Left ventricle myocardium inferior (tissue), 1 donor: ENCODE measurements around the gene RTP4. TPM values are rescaled to one million over a fixed set of nuclear protein-coding genes. Genes with fewer than 3 reads are reported as not detected.

Source experiments
- DNase-seq: peaks from one replicate; pipeline ENCODE4 v3.0.0-alpha.2; 2020
- H3K27ac ChIP-seq: fragments of 200-600 bp; replicated peaks from 2 replicates; pipeline ENCODE4 v1.8.0; 2021
- H3K27me3 ChIP-seq: fragments of 200-600 bp; 2 replicates; pipeline ENCODE4 v1.8.0; 2021; ENCODE audit warnings: low read depth
- H3K36me3 ChIP-seq: fragments of 200-600 bp; 2 replicates; pipeline ENCODE4 v1.8.0; 2021
- H3K4me1 ChIP-seq: fragments of 200-600 bp; 2 replicates; pipeline ENCODE4 v1.8.0; 2021
- H3K4me3 ChIP-seq: fragments of 200-600 bp; 2 replicates; pipeline ENCODE4 v1.8.0; 2021; ENCODE audit warnings: mild to moderate bottlenecking, moderate library complexity
- H3K9me3 ChIP-seq: fragments of 200-600 bp; replicated peaks from 2 replicates; pipeline ENCODE4 v1.8.0; 2021
- CTCF ChIP-seq: fragments of 200-600 bp; IDR thresholded peaks from 2 replicates; pipeline ENCODE4 v1.8.0; 2021; ENCODE audit warnings: antibody characterized with exemption, mild to moderate bottlenecking, borderline replicate concordance
- intact Hi-C: fragments of 100-400 bp; cut with micrococcal nuclease; formaldehyde crosslinking; loops from one replicate; pipeline ENCODE4 v1.11.0; 2022
- total RNA-seq: library from RNA; stranded (reverse); fragmentation: NEBNext Ultra II Directional; extraction: Animal tissue kit (Norgen Biotek cat#: 25700); gene quantifications from one replicate; pipeline ENCODE4 v1.2.1, GENCODE V29; 2021
- donor health status: DM: no; HTN: yes; CAD: no; lungs with severe emphysema.

The RTP4 gene
- total RNA-seq, 1 donor from 2014 or later = 0.93 TPM

- no peak overlapping the region for H3K27ac ChIP-seq
- intact Hi-C loops = no loop called here
- no peak for DNase-seq
- H3K4me3 ChIP-seq = peak overlapping the region; percentile 67
- H3K4me1 ChIP-seq = peaks cover 23% of the 10 kb centered on the region
- no peaks in the 10 kb centered on the region for H3K27me3 ChIP-seq
- H3K9me3 ChIP-seq = no peaks in the 10 kb centered on the region
- TF ChIP-seq CTCF = no peak
- peaks cover 17% of the 10 kb centered on the region for H3K36me3 ChIP-seq
Measured at GRCh38 chr3:187370051-187370450, 1.9 kb downstream of the RTP4 start.

- no peak for DNase-seq
- no peaks in the 10 kb centered on the region for H3K4me1 ChIP-seq
- H3K36me3 ChIP-seq = peaks cover 17% of the 10 kb centered on the region
- intact Hi-C loops = no loop called here
- no peaks in the 10 kb centered on the region for H3K27me3 ChIP-seq
- no peak for TF ChIP-seq CTCF
- no peaks in the 10 kb centered on the region for H3K9me3 ChIP-seq
- H3K4me3 ChIP-seq = no peak overlapping the region
- no peak overlapping the region for H3K27ac ChIP-seq
Measured at GRCh38 chr3:187375581-187375980, 7.4 kb downstream of the RTP4 start.

GRCh38 chr3:187377842-187378241, 9.7 kb downstream of the RTP4 start:
- no peaks in the 10 kb centered on the region for H3K9me3 ChIP-seq
- intact Hi-C loops = no loop called here
- TF ChIP-seq CTCF = no peak
- H3K27me3 ChIP-seq = no peaks in the 10 kb centered on the region
- H3K27ac ChIP-seq = no peak overlapping the region
- H3K4me3 ChIP-seq = no peak overlapping the region
- no peaks in the 10 kb centered on the region for H3K36me3 ChIP-seq
- DNase-seq = no peak
- no peaks in the 10 kb centered on the region for H3K4me1 ChIP-seq

- Histone ChIP-seq H3K4me1 (no peaks in the 10 kb centered on the region), H3K27me3 (no peaks in the 10 kb centered on the region), H3K9me3 (peaks cover 15% of the 10 kb centered on the region), H3K36me3 (no peaks in the 10 kb centered on the region), H3K27ac (no peak overlapping the region), H3K4me3 (no peak overlapping the region)
- intact Hi-C loops = no loop called here
- TF ChIP-seq CTCF = no peak
- DNase-seq = no peak
Measured at GRCh38 chr3:187382609-187383151, 14.5 kb downstream of the RTP4 start.

- Histone ChIP-seq H3K4me1 (no peaks in the 10 kb centered on the region), H3K4me3 (no peak overlapping the region), H3K9me3 (peaks cover 21% of the 10 kb centered on the region), H3K27ac (no peak overlapping the region), H3K36me3 (no peaks in the 10 kb centered on the region), H3K27me3 (no peaks in the 10 kb centered on the region)
- intact Hi-C loops = no loop called here
- no peak for TF ChIP-seq CTCF
- no peak for DNase-seq
Measured at GRCh38 chr3:187383246-187383645, 15.1 kb downstream of the RTP4 start.
